OCI-LY7 (cell line): ENCODE data around the gene PTPN21. TPM values are rescaled to one million over a fixed set of nuclear protein-coding genes. Genes with fewer than 3 reads are reported as not detected.

Experiments
- BruUV-seq: library from RNA; stranded (reverse); fragments of 400-500 nt; replicated peaks from 2 replicates; lab custom pipeline; 2021; lab: Mats Ljungman, UMichigan
- CTCF ChIA-PET: fragments of 300-600 bp; sonication (Branson Sonifier 250); formaldehyde crosslinking; loops from one replicate; lab custom pipeline; 2022; ENCODE audit warnings: antibody characterized with exemption; ENCODE audit not compliant: unreplicated experiment; lab: Charles Lee
- POLR2A ChIA-PET: fragments of 300-600 bp; sonication (Branson Sonifier 250); formaldehyde crosslinking; loops from one replicate; lab custom pipeline; 2022; ENCODE audit warnings: antibody characterized with exemption; lab: Charles Lee
- DNase-seq: peaks from one replicate; pipeline ENCODE4 v3.0.0-alpha.2; 2015; ENCODE audit warnings: low spot score
- H2AFZ ChIP-seq: fragments of 200-600 bp; sonication (generic), shearing (Covaris generic); 2 replicates; pipeline ENCODE4 v1.6.1; 2014; ENCODE audit warnings: mild to moderate bottlenecking, antibody characterized with exemption, low read length, moderate library complexity
- H3K27ac ChIP-seq: fragments of 200-600 bp; sonication (generic); 2 replicates; pipeline ENCODE4 v1.5.1; 2014; ENCODE audit warnings: mixed run types, low read depth, mild to moderate bottlenecking, moderate library complexity, low read length, inconsistent platforms; ENCODE audit not compliant: poor library complexity, severe bottlenecking
- H3K36me3 ChIP-seq: fragments of 200-600 bp; sonication (generic); 2 replicates; pipeline ENCODE4 v1.6.1; 2014; ENCODE audit warnings: mild to moderate bottlenecking, antibody characterized with exemption, low read length, moderate library complexity, mixed read lengths; ENCODE audit not compliant: insufficient read depth
- H3K4me1 ChIP-seq: fragments of 200-600 bp; sonication (generic); 2 replicates; pipeline ENCODE4 v1.5.1; 2014; ENCODE audit warnings: mild to moderate bottlenecking, low read length; ENCODE audit not compliant: insufficient read depth, poor library complexity, severe bottlenecking
- H3K4me2 ChIP-seq: fragments of 200-600 bp; sonication (generic); 2 replicates; pipeline ENCODE4 v1.6.1; 2014; ENCODE audit warnings: mild to moderate bottlenecking, low read length
- H3K4me3 ChIP-seq: fragments of 200-600 bp; sonication (generic); 2 replicates; pipeline ENCODE4 v1.5.1; 2014; ENCODE audit warnings: mild to moderate bottlenecking, low read depth, low read length; ENCODE audit not compliant: poor library complexity, severe bottlenecking
- H3K79me2 ChIP-seq: fragments of 200-600 bp; sonication (generic); 2 replicates; pipeline ENCODE4 v1.6.1; 2016; ENCODE audit warnings: low read depth, mild to moderate bottlenecking, low read length, moderate library complexity, mixed read lengths; ENCODE audit not compliant: insufficient read depth
- H3K9me2 ChIP-seq: fragments of 200-600 bp; sonication (generic); 2 replicates; pipeline ENCODE4 v1.6.1; 2016; ENCODE audit warnings: mild to moderate bottlenecking, low read length, mixed read lengths; ENCODE audit not compliant: insufficient read depth
- H3K9me3 ChIP-seq: fragments of 200-600 bp; sonication (generic); 2 replicates; pipeline ENCODE4 v1.6.1; 2014; ENCODE audit warnings: mild to moderate bottlenecking, mixed run types, low read length, mixed read lengths
- H4K20me1 ChIP-seq: fragments of 200-600 bp; sonication (generic); 2 replicates; pipeline ENCODE4 v1.6.1; 2014; ENCODE audit warnings: mild to moderate bottlenecking, antibody characterized with exemption, low read length, moderate library complexity, mixed read lengths; ENCODE audit not compliant: insufficient read depth
- CTCF ChIP-seq: fragments of 200-600 bp; sonication (generic); conservative IDR thresholded peaks from 2 replicates; pipeline ENCODE4 v1.5.1; 2014; ENCODE audit warnings: mild to moderate bottlenecking, antibody characterized with exemption, low read length, moderate library complexity, mixed read lengths
- EZH2phosphoT487 ChIP-seq: fragments of 200-600 bp; sonication (generic); IDR thresholded peaks from 2 replicates; pipeline ENCODE4 v1.6.1; 2018; ENCODE audit warnings: low read depth, borderline replicate concordance, mild to moderate bottlenecking, mixed run types, antibody characterized with exemption, low read length, moderate library complexity, mixed read lengths
- intact Hi-C: fragments of 100-400 bp; cut with micrococcal nuclease; formaldehyde crosslinking; loops from one replicate; pipeline ENCODE4 v1.10.0; 2022; ENCODE audit not compliant: unreplicated experiment
- total RNA-seq, 2 experiments: library from RNA; depleted of rRNA in 1 of 2; stranded (reverse); fragments of >200 nt in 1 of 2; shearing (Covaris generic) in 1 of 2; gene quantifications; 2 replicates each; pipeline ENCODE4 v1.2.3, GENCODE V29; 2014 to 2022

Gene PTPN21
- total RNA-seq, 2 experiments from 2014 or later = not detected

- H3K79me2 ChIP-seq = no peaks in the 10 kb centered on the region
- no peaks in the 10 kb centered on the region for H3K9me3 ChIP-seq
- H3K27ac ChIP-seq = no peak overlapping the region
- BruUV-seq = no TSS peak
- H4K20me1 ChIP-seq = no peaks in the 10 kb centered on the region
- DNase-seq = no peak
- ChIA-PET POLR2A (interaction anchor here (0.6 to 1.2 kb wide), 4 partner anchors 12 to 1150 kb away, joined by 3 to 4 read pairs (median 3); no protein-coding TSS in a partner anchor), CTCF (no interaction called here)
- no peak overlapping the region for H3K4me3 ChIP-seq
- no peak overlapping the region for H3K4me2 ChIP-seq
- no peaks in the 10 kb centered on the region for H3K4me1 ChIP-seq
- H3K36me3 ChIP-seq = no peaks in the 10 kb centered on the region
- H2AFZ ChIP-seq = no peak overlapping the region
- intact Hi-C loops = no loop called here
- no peaks in the 10 kb centered on the region for H3K9me2 ChIP-seq
- TF ChIP-seq CTCF (no peak), EZH2phosphoT487 (no peak)
Observed at GRCh38 chr14:88552876-88553275, 1.9 kb downstream of the PTPN21 start.

GRCh38 chr14:88551980-88552431 is 2.8 kb downstream of the PTPN21 start:
- BruUV-seq = no TSS peak
- Histone ChIP-seq H3K4me1 (no peaks in the 10 kb centered on the region), H3K79me2 (no peaks in the 10 kb centered on the region), H3K27ac (no peak overlapping the region), H4K20me1 (no peaks in the 10 kb centered on the region), H3K9me2 (no peaks in the 10 kb centered on the region), H3K4me2 (no peak overlapping the region), H3K36me3 (no peaks in the 10 kb centered on the region), H3K4me3 (no peak overlapping the region), H2AFZ (no peak overlapping the region), H3K9me3 (no peaks in the 10 kb centered on the region)
- TF ChIP-seq EZH2phosphoT487 = no peak
- no peak for TF ChIP-seq CTCF
- ChIA-PET CTCF (no interaction called here), POLR2A (interaction anchor here (0.6 to 1.2 kb wide), 4 partner anchors 12 to 1151 kb away, joined by 3 to 4 read pairs (median 3); no protein-coding TSS in a partner anchor)
- DNase-seq = no peak
- intact Hi-C loops = no loop called here

GRCh38 chr14:88551094-88551870 is 3.5 kb downstream of the PTPN21 start:
- Histone ChIP-seq H2AFZ (no peak overlapping the region), H3K9me3 (no peaks in the 10 kb centered on the region), H3K27ac (no peak overlapping the region), H3K4me1 (no peaks in the 10 kb centered on the region), H4K20me1 (no peaks in the 10 kb centered on the region), H3K9me2 (no peaks in the 10 kb centered on the region), H3K79me2 (no peaks in the 10 kb centered on the region), H3K36me3 (no peaks in the 10 kb centered on the region), H3K4me3 (no peak overlapping the region), H3K4me2 (no peak overlapping the region)
- TF ChIP-seq CTCF (no peak), EZH2phosphoT487 (no peak)
- ChIA-PET POLR2A (no interaction called here), CTCF (no interaction called here)
- no TSS peak for BruUV-seq
- intact Hi-C loops = no loop called here
- no peak for DNase-seq
